Measurements from ENCODE around the gene MUC22. TPM values are rescaled to one million over a fixed set of nuclear protein-coding genes. Genes with fewer than 3 reads are reported as not detected.

MUC22 gene
- total RNA-seq, 2 donors from 2014 or later, result not detected

GRCh38 chr6:31025595-31025994, 15.3 kb downstream of the MUC22 start:
- Histone ChIP-seq H3K36me3 (no peaks in the 10 kb centered on the region), H3K4me1 (no peaks in the 10 kb centered on the region), H3K27me3 (no peaks in the 10 kb centered on the region), H3K9me3 (no peaks in the 10 kb centered on the region), H3K4me3 (no peak overlapping the region), H3K27ac (no peak overlapping the region)
- no peak for TF ChIP-seq CTCF (IDR thresholded peaks at IDR 0.05)
- DNase-seq (ENCODE audit: low spot score), result no peak

GRCh38 chr6:31031095-31031494, 20.8 kb downstream of the MUC22 start:
- Histone ChIP-seq H3K36me3 (no peaks in the 10 kb centered on the region), H3K4me3 (no peak overlapping the region), H3K4me1 (no peaks in the 10 kb centered on the region), H3K27me3 (no peaks in the 10 kb centered on the region), H3K27ac (no peak overlapping the region), H3K9me3 (no peaks in the 10 kb centered on the region)
- no peak for DNase-seq (ENCODE audit: low spot score)
- TF ChIP-seq CTCF (IDR thresholded peaks at IDR 0.05), result no peak

- no peaks in the 10 kb centered on the region for H3K9me3 ChIP-seq
- DNase-seq (ENCODE audit: low spot score), result no peak
- H3K4me3 ChIP-seq, result no peak overlapping the region
- H3K36me3 ChIP-seq, result no peaks in the 10 kb centered on the region
- H3K4me1 ChIP-seq, result no peaks in the 10 kb centered on the region
- H3K27ac ChIP-seq, result no peak overlapping the region
- TF ChIP-seq CTCF (IDR thresholded peaks at IDR 0.05), result no peak
- no peaks in the 10 kb centered on the region for H3K27me3 ChIP-seq
These were observed 22.8 kb downstream of the MUC22 start for GRCh38 chr6:31033075-31033474.

- Histone ChIP-seq H3K4me1 (no peaks in the 10 kb centered on the region), H3K27ac (no peak overlapping the region), H3K4me3 (no peak overlapping the region), H3K9me3 (no peaks in the 10 kb centered on the region), H3K27me3 (no peaks in the 10 kb centered on the region), H3K36me3 (no peaks in the 10 kb centered on the region)
- TF ChIP-seq CTCF (IDR thresholded peaks at IDR 0.05), result no peak
- DNase-seq (ENCODE audit: low spot score), result no peak
These were observed 25.7 kb downstream of the MUC22 start for GRCh38 chr6:31035862-31036497.

- no peak for DNase-seq (ENCODE audit: low spot score)
- H3K27me3 ChIP-seq, result no peaks in the 10 kb centered on the region
These were observed 26.9 kb downstream of the MUC22 start for GRCh38 chr6:31037169-31037568.

More at GRCh38 chr6:31037169-31037568, 26.9 kb downstream of the MUC22 start:
- Histone ChIP-seq H3K9me3 (no peaks in the 10 kb centered on the region), H3K36me3 (no peaks in the 10 kb centered on the region), H3K4me3 (no peak overlapping the region), H3K4me1 (no peaks in the 10 kb centered on the region), H3K27ac (no peak overlapping the region)
- no peak for TF ChIP-seq CTCF (IDR thresholded peaks at IDR 0.05)
